Stimulated activated CD8-positive, alpha-beta memory T cell treated with anti-CD3 and anti-CD28 coated beads, Interleukin-15, amount 100 ng/mL, for 4 hours (primary cell): ENCODE measurements around the gene MSLN.

Experiments used
- DNase-seq, 2 donors: peaks; one replicate each; pipeline ENCODE4 v3.0.0-alpha.2; 2020; ENCODE audit warnings: low read depth in 2 of 2

MSLN gene

GRCh38 chr16:791131-791530 is 30.6 kb downstream of the MSLN start:
- DNase-seq = no peak

- DNase-seq = no peak
Observed at GRCh38 chr16:792221-792995, 31.9 kb downstream of the MSLN start.

GRCh38 chr16:793414-793813 is 32.9 kb downstream of the MSLN start:
- DNase-seq = no peak

GRCh38 chr16:794091-794822 is 33.7 kb downstream of the MSLN start:
- DNase-seq = no peak

GRCh38 chr16:794853-795466 is 34.4 kb downstream of the MSLN start:
- DNase-seq = no peak

- DNase-seq = no peak
Observed at GRCh38 chr16:795580-796229, 35.2 kb downstream of the MSLN start.

GRCh38 chr16:796296-797119 is 36.0 kb downstream of the MSLN start:
- DNase-seq = no peak

GRCh38 chr16:797120-797420 is 36.5 kb downstream of the MSLN start:
- DNase-seq = no peak

GRCh38 chr16:797686-798085 is 37.2 kb downstream of the MSLN start:
- DNase-seq = no peak

- no peak for DNase-seq
Observed at GRCh38 chr16:798666-799065, 38.1 kb downstream of the MSLN start.

- no peak for DNase-seq
Observed at GRCh38 chr16:799111-799947, 38.8 kb downstream of the MSLN start.

GRCh38 chr16:799948-800833 is 39.7 kb downstream of the MSLN start, which contains the start of gene GNG13:
GNG13 (minus strand) TSS chr16:800734; CDS start chr16:799077, 1,657 bp downstream.
- DNase-seq = no peak

GRCh38 chr16:800834-801511 is 40.4 kb downstream of the MSLN start:
- DNase-seq = no peak

- no peak for DNase-seq
Observed at GRCh38 chr16:801584-802363, 41.2 kb downstream of the MSLN start.

GRCh38 chr16:802461-802860 is 41.9 kb downstream of the MSLN start:
- no peak for DNase-seq

- no peak for DNase-seq
Observed at GRCh38 chr16:802914-803753, 42.6 kb downstream of the MSLN start.

- no peak for DNase-seq
Observed at GRCh38 chr16:803754-804080, 43.2 kb downstream of the MSLN start.
